Activated CD4-positive, alpha-beta T cell treated with anti-CD3 and anti-CD28 coated beads, Interleukin-2, amount 50 U/mL, for 4 hours (primary cell): Measurements from ENCODE around the gene RHNO1.
"Not testable (repeated sequence)": the region's sequence is repeated elsewhere in the genome, so short reads cannot be mapped to it uniquely, and the experiment has no call there.

Experiments
- DNase-seq, 2 experiments: peaks; one replicate each; pipeline ENCODE4 v3.0.0-alpha.2; 2020

RHNO1 gene

DNA sequence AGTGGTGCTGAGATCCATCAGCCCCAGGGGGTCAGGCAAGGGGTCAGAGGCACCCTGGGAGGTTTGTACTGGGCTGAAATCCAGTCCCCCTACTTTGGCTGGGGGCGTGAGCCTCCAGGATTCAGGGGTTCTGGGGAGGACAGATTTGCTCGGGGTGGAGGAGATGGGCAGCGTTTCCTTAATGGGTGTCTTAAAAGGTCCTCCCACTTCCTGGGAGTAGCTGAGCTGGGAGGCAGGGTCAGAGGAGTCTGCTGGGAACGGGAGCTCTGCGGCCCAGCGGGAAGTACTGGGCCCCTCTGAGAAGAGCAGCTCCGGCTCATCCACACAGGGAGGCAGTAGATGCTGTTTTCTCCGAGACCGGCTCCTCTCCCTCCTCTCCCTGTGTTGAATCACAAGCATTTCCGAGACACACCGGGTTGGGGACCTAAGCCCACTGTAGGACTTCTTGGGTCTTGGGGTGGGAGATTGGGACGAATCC, 18.0 kb upstream of the RHNO1 start:
- DNase-seq, result no peak

DNA sequence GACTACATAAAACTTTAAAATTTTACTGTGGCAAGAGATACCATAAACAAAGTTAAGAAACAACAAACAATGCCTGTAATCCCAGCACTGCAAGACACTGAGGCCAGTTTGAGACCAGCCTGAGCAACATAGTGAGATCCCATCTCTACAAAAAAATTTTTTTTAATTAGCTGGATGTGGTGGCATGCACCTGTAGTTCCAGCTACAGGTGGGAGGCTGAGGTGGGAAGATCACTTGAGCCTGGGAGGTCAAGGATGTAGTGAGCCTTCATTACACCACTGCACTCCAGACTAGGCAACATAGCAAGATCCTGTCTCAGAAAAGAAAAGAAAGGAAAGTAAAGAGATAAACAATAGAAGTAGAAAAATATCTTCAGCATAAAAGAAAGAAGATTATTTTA, 16.9 kb upstream of the RHNO1 start:
- DNase-seq, result no peak

DNA sequence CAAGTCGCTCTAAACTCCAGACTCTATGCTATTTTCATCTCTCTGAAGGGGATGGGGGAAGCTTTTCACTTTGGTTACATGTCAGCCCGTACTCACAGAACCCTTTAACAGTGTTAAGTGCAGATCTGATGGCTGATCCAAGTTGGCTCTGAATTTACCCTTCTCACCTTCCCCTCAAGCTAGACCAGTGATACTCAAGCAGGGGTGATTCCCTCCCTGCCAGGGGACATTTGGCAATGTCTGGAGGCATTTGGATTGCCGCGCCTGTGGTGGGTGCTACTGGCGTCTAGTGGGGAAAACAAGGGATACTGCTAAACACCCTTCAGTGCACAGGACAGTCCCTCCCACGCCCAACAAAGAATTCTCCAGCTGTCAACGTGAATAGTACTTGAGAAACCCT, 14.1 kb upstream of the RHNO1 start:
- DNase-seq, result no peak

DNA sequence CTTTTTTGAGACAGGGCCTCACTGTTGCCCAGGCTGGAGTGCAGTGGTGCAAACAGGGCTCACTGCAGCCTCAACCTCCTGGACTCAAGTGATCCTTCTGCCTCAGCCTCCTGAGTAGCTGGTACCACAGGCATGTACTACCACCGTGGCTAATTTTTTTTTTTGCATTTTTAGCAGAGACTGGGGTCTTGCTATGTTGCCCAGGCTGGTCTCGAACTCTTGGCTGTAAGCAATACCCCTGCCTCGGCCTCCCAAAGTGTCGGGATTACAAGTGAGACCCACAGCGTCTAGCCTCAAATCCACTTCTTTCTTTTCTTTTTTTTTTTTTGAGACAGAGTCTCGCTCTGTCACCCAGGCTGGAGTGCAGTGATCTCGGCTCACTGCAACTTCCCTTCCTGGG, 13.6 kb upstream of the RHNO1 start:
- DNase-seq, result not testable (repeated sequence)

DNA sequence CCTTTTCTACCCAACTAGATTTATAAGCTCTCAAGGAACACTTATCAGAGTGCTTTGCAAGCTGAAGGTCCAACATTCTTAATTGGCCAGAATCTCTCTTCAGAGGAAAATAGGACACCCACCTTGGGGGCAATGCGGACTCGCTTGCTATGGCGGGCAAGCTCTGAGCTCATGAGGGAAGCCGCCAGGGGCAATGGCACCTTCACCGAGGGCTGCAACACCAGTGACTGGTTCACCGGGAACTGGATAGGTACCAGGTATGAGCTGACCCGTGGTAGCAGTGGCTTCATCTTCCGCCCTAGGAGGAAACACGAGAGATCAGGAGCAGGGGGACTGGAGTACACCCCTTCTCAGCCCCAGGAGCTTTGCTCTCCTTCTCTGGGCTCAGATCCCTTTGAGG, 12.8 kb upstream of the RHNO1 start:
- no peak for DNase-seq

DNA sequence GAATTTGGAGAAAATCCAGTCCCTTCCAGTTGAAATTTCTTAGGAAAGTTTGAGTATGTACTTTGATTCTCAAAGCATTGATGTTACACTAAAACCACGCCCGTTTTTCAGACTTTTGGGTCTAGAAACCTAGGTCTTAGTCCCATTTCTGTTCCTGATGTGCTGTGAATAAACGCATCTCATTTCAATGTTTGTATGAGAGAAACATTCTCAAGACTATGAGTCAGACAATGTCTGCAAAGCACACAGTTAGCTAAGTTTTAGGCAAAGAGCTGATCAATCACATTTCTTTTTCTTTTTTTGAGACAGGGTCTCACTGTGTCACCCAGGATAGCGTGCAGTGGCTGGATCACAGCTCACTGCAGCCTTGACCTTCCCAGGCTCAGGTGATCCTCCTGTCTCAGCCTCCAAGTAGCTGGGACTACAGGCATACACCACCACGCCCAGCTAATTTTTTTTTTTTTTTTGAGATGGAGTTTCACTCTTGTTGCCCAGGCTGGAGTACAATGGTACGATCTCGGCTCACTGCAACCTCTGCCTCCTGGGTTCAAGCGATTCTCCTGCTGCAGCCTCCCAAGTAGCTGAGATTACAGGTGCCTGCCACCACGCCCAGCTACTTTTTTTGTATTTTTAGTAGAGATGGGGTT, 7.9 kb upstream of the RHNO1 start:
- DNase-seq, result not testable (repeated sequence)

DNA sequence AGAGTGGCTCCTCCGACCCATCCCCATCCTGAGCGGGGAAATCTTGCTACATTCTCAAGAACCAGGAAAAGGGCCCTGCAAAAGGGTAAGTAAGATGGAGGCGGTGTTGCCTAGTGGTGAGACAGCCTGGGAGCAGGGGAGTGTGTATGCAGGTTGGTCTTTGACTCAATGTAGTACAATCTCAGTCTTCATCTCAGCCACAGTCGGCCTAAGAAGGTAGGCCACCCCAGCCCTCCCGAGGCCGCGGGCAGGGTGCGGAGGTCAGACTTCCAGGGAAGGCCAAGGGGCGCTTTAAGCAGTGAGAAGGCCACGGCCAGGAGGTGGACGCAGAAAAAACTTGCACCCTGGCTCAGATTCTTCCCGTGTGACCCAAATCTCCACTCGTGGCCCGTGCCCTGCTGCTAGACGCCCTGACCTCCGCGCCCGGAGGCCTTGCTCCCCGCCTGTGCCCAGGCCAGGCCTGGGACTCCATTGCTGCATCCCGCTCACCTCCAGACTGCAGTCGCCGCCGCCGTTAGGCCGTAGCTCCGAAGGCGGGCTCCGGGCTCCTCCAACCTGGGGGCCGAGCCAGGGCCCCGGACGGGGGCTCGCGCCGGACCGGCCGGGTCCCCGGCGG, 484 bp upstream of the RHNO1 start:
- no peak for DNase-seq

DNA sequence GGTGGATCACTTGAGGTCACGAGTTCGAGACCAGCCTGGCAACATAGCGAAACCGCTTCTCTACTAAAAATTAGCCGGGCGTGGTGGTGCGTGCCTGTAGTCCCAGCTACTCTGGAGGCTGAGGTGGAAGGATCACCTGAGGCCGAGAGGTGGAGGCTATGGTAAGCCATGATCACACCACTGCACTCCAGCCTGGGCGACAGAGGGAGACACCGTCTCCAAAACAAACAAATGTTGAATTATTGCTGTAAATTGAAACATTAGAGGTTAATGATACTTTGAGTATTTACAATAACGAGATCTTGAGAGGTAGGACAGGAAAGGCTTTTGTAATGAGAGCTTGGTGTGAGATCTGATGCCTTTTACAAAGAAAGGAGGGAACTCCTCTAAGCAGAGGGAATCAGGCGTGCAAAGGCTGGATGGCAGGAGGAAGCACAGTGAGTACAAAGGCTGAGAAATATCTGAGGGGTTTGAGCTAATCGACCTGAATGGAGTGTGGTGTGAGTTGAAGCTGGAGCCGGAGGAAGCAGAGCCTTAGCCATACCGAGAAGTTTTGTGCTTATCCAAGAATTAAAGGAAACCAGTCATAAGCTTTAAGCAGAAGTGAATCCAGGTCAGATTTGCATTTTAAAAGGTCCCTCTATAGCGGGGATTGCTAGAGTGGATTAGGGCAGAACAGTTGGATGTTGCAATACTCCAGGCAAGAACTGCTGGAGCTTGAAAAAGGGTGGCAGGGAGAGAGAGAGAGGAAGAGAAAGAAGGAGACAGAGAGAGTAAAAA, 1.1 kb downstream of the RHNO1 start:
- DNase-seq, result no peak

DNA sequence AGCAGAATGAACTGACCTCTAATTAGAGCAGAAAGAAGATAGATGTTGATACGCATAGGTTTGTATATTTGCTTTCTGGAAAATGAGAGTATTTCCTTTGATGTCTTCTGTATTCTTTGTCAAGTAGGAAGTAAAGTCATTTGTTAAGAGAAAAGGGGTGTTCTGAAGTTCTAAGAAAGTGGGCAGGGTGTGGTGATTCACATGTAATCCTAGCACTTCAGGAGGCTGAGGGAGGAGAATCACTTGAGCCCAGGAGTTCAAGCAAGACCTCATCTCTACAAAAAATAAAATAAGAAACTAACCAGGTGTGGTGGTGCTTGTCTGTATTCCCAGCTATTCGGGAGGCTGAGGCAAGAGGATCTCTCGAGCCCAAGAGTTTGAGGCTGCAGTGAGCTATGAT, 2.8 kb downstream of the RHNO1 start:
- DNase-seq, result no peak

DNA sequence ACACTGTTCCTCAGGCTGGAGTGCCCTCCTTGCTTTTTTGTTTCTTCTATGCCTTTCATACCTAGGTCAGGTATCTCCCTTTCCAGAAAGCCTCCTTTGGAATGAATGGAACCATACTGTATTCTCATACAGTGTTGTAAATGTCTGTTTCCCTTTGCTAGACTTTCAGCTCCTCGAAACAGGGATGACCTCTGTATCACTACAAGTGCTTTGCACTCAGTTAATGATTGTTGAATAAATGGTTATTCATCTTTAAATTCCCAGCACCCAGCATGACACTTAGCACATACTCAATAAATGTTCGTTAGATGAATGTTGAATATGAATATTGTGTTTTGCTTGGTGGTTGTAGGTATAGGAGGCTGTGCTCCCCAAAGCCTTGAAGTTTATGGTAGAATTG, 7.8 kb downstream of the RHNO1 start:
- no peak for DNase-seq

DNA sequence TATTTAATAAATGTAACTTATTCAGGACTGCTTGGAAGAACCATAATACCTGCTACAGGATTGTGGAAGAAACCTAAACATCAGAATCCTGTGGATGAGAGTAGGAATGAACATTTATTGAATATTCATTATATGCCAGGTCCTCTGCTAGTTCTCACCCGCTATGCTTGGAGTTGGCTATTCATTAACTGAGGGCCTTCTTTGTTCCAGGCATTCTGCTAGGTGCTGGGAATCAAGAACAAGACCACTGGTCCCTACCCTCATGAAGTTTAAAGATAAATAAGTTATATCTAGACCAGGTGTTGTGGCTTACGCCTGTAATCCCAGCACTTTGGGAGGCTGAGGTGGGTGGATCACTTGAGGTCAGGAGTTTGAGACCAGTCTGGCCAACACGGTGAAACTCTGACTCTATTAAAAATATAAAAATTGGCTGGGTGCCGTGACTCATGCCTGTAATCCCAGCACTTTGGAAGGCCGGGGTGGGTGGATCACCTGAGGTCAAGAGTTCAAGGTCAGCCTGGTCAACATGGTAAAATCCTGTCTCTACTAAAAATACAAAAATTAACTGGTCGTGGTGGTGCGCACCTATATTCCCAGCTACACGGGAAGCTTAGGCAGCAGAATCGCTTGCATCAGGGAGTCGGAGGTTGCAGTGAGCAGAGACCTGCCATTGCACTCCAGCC, 9.9 kb downstream of the RHNO1 start:
- DNase-seq, result no peak

DNA sequence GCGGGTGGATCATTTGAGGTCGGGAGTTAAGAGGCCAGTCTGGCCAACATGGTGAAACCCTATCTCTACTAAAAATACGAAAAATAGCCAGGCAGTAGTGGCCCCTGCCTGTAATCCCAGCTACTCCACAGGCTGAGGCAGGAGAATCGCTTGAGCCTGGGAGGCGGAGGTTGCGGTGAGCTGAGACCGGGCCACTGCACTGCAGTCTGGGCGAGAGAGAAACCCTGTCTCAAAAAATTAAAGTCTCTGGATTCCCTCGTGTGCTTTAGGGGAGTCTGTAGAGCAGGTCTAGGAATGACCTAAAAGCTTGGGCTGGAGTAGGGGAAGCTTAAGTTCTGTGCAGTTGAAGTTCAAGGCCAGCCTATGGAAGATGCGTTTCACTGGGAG, 13.0 kb downstream of the RHNO1 start:
- no peak for DNase-seq

DNA sequence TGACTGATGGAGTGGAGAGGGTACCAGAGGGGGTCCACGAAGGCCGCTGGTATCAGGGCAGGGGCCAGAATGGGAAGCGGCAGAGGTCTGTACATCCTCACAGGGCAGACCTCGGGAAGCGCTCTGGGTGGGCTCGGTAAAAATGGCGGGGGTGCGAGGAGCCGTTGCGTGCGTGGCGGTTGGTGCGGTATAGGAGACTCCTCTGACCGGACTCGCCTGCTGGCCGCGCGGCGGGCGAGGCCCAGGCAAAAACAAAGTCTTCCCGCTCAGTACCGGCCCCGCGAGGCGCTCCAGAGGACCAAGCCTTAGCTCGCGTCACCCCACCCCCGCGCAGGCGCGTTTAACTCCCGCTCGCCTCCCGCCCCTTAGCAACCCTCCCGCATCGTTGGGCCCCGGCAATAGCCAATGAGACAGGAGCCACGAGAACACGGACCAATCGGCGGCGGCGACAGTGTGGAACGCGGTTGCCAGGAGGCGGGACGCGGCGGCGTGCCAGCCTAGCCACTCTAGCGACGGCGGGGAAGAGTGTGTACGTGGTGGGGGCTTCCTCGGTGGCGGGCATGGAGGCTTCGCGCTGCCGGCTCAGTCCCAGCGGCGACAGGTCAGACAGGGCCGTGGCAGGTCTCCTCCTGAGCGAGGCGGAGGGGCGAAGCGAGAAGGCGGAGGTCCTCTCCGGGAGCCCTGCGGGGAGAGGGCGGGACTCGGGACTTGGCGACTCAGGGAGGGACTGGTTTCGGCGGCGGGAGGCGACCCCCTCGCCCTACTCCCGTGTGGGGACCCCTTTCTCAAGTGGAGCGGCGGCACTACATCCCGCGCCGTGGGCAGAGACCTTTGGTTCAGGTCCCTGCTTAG, 13.6 kb downstream of the RHNO1 start, which contains the start of gene TULP3:
TSS of gene TULP3 (plus strand) at position 504 of the 852 bp plus-strand sequence. CDS start at position 561, 57 bp downstream.
- peak; percentile 98 for DNase-seq

DNA sequence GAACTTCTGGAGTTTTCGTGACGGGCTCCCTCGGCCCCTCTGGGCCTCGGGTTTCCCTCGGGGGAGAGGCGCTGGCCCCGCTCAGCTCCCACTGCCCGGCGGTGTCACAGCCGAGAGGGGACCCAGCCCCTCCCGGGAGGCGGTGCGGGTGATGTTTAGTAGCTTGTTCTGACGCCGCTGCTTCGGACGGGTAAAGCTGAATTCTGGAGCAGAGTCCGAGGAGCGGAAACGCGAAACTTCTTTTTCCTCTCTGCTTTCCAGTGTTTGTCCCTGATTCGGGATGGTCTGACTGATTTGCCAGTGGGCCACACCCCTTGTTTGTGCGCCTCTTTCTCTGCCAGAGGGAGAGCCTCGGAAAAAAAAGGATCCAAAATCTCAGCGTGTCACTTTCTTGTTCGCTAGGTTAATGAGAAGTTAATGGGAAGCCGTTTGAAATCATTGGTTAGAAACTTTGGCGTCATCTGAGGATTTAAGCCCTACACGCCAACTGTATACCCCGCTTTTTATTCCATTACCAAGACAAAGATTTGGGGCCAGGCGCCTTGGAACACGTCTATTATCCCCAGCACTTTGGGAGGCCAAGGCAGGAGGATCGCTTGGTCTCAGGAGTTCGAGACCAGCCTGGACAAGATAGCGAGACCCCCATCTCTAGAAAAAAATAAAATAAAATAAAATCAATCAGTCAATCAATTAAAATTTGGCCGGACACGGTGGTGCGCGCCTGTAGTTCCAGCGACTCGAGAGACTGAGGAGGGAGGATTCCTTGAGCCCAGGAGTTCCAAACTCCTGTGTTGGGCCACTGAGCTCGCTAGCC, 14.4 kb downstream of the RHNO1 start:
- peak in 1 of 2 experiments; percentile 7 for DNase-seq

DNA sequence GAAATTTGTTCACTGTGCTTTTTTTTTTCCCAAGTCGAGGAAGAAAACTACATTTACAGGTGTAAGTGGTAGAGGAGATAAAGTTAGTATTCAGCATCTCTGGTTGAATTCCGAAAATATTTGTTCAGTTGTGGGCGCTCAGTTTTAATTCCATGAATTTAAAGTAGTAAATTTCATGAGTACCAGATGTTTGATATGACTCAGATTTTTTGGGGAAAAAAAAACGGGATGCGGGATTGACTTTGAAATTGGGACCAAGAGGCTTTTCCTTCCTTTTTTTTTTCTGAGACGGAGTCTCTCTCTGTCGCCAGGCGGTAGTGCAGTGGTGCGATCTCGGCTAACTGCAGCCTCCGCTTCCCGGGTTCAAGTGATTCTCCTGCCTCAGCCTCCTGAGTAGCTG, 15.2 kb downstream of the RHNO1 start:
- DNase-seq, result no peak

DNA sequence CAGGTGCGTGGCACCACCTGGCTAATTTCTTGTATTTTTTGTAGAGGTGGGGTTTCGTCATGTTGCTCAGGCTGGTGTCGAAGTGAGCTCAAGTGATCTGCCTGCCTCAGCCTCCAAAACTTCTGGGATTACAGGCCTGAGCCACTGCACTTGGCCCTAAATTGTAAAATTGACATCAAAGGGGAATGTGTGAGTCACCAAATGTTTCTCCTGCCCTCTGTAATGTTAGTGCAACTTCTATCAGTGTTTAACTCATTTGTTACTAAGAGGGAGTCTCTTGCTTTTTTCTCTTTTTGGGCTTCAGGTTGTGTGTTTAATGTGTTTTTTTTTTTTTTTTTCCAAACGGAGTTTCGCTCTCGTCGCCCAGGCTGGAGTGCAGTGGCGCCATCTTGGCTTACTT, 16.0 kb downstream of the RHNO1 start:
- no peak for DNase-seq

DNA sequence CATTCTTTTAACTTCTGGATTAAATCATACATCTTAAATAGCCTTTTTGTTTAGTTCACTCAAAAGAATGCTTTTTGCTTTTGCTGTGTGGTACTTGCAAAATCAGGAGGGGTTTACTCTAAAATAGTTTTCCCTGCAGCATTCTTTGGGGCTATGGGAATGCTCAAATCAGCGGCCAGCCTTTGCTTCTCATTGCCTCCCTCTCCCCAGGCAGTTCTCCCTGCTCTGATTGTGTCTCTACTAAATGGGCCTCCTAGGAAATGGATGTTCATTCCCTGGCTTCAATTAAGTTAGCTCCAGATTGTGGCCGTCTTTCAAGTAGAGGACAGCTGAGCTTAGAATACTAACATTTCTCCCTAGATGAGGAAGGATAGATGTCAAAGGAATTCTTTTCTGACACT, 18.0 kb downstream of the RHNO1 start:
- DNase-seq, result no peak

DNA sequence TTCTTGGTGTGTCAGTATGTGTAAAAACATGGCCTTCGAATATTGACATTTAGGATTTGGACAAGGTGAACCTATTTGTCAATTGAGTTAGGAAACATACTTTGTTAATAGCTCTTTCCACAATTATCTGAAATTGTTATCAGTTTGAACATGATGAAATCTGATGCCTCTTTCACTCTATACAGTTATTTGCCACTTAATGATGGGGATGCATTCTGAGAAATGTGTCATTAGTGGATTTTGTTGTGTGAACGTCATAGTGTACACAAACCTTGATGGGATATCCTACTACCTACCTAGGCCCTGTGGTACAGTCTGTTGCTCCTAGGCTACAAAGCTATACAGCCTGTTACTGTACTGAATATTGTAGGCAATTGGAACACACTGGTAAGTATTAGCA, 18.5 kb downstream of the RHNO1 start:
- no peak for DNase-seq

DNA sequence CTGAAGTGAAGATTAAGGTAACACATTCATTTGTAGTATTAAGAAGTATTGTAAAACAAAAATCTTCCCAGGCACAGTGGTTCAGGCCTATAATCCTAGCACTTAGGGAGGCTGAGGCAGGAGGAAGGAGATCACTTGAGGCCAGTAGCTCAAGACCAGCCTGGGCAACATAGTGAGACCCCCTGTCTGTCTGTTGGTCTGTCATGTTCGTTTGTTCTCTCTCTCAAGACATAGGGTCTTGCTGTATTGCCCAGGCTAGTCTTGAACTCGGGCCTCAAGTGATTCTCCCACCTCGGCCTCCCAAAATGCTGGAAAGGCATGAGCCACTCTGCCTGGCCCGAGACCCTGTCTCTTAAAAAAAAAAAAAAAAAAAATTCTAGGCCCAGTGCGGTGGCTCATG, 20.4 kb downstream of the RHNO1 start:
- DNase-seq, result no peak

DNA sequence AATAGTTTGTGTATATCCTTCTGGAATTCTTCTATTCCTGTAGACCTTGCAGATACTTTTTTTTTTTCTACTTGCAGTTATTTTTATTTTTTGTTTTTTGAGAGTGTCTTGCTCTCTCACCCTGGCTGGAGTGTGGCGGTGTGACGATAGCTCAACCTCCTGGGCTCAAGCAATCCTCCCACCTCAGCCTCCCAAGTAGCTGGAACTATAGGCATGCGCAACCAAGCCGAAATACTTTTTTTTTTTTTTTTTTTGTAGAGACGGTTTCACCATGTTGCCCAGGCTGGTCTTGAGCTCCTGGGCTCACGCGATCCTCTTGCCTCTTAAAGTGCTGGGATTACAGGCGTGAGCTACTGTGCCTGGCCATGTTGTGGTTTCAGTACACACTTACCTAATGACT, 23.6 kb downstream of the RHNO1 start:
- DNase-seq, result no peak

DNA sequence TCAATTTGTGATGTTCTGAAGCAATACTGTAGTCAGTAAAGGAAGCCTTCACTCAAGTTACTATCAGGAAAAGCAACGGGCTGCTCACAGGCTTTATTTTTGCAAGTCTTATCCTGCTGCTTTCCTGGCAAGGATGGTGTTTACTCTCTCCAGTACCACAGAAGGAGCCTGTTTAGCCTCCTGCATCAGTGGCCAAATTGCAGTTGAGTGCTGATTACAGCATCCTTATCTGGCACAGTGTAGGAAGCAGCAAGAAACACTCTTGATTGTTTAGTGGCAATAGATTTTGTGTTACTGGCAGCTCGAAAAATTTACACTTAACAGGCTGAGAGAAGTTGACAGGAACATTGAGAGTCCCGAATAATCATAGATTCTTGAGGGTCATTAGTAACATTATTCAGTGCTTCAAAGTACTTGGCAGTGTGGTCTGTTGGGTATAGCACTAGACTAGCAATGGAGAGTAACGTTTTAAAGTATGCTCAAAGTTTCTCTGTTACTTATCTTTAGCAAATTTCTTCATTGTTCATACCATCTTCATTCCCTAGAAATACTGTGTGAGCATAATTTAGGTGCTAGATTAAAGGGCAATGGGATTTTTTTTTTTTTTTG, 25.4 kb downstream of the RHNO1 start:
- no peak for DNase-seq
